Activated B cell treated with CpG ODN at 0.5 μM for 24 hours (primary cell): Measurements from ENCODE around the gene FAM151A. TPM values are rescaled to one million over a fixed set of nuclear protein-coding genes. Genes with fewer than 3 reads are reported as not detected.

Experiments used
- ATAC-seq: fragments of 200-7000 bp; cut with Tn5 transposase; one replicate; pipeline ENCODE4 v1.10.0; 2021; ENCODE audit warnings: low read depth, mild to moderate bottlenecking, moderate library complexity
- CTCF ChIA-PET: fragments of 350-600 bp; sonication (Branson Sonifier 250); formaldehyde crosslinking; loops from one replicate; lab custom pipeline; 2021; ENCODE audit warnings: antibody characterized with exemption; lab: Charles Lee
- POLR2A ChIA-PET: fragments of 350-600 bp; sonication (Branson Sonifier 250); formaldehyde crosslinking; loops from one replicate; lab custom pipeline; 2021; ENCODE audit warnings: antibody characterized with exemption; lab: Charles Lee
- DNase-seq: peaks from one replicate; pipeline ENCODE4 v3.0.0; 2022
- H3K27ac Mint-ChIP-seq: one replicate; pipeline ENCODE4 v1.8.0; 2020; ENCODE audit warnings: mixed read lengths
- H3K27me3 Mint-ChIP-seq: one replicate; pipeline ENCODE4 v1.8.0; 2021; ENCODE audit warnings: mixed read lengths
- H3K36me3 Mint-ChIP-seq: one replicate; pipeline ENCODE4 v1.8.0; 2021; ENCODE audit warnings: low read depth, mixed read lengths
- H3K4me1 Mint-ChIP-seq: one replicate; pipeline ENCODE4 v1.8.0; 2021; ENCODE audit warnings: mixed read lengths
- H3K4me3 Mint-ChIP-seq: one replicate; pipeline ENCODE4 v1.8.0; 2020; ENCODE audit warnings: mild to moderate bottlenecking, mixed read lengths
- H3K9me3 Mint-ChIP-seq: one replicate; pipeline ENCODE4 v1.8.0; 2020; ENCODE audit warnings: mixed read lengths
- intact Hi-C: fragments of 100-400 bp; cut with micrococcal nuclease; formaldehyde crosslinking; loops from one replicate; pipeline ENCODE4 v1.15.1; 2024
- total RNA-seq: library from RNA; stranded (reverse); gene quantifications from 2 replicates; pipeline ENCODE4 v1.2.3, GENCODE V29; 2022
- TF ChIP-seq, protein P1 (sequence below): fragments of 200-600 bp; IDR thresholded peaks from one replicate; pipeline ENCODE4 v1.8.0; 2022; ENCODE audit warnings: antibody characterized with exemption, mild to moderate bottlenecking

Gene FAM151A
- total RNA-seq, 1 donor from 2014 or later, result not detected

DNA sequence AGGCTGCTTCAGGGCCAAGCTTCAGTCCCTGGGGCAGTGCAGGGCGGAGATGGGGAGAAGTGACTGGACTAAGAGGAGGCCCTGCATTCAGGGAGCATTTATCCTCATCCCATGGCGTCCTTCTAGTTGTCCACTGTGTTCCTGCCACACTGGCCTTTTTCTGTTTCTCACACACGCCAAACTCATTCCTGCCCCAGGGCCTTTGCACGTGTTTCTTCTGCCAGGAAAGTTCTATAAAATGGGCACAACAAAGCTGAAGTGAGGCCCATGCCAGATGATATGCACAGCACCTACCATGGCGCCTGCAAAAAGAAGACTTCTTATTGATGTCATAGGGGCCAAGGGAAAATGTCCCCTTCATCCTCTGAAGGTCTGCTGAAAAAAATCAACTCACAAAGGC is 42.5 kb upstream of the FAM151A start:
- Mint-ChIP-seq H3K4me3 (no peak overlapping the region), H3K27ac (no peak overlapping the region), H3K9me3 (no peaks in the 10 kb centered on the region), H3K4me1 (no peaks in the 10 kb centered on the region), H3K27me3 (peaks cover 4% of the 10 kb centered on the region), H3K36me3 (no peaks in the 10 kb centered on the region)
- DNase-seq (no peak), ATAC-seq (no peak)
- CTCF ChIA-PET, result no interaction called here
- intact Hi-C loops, result no loop called here
- TF ChIP-seq, protein P1, sequence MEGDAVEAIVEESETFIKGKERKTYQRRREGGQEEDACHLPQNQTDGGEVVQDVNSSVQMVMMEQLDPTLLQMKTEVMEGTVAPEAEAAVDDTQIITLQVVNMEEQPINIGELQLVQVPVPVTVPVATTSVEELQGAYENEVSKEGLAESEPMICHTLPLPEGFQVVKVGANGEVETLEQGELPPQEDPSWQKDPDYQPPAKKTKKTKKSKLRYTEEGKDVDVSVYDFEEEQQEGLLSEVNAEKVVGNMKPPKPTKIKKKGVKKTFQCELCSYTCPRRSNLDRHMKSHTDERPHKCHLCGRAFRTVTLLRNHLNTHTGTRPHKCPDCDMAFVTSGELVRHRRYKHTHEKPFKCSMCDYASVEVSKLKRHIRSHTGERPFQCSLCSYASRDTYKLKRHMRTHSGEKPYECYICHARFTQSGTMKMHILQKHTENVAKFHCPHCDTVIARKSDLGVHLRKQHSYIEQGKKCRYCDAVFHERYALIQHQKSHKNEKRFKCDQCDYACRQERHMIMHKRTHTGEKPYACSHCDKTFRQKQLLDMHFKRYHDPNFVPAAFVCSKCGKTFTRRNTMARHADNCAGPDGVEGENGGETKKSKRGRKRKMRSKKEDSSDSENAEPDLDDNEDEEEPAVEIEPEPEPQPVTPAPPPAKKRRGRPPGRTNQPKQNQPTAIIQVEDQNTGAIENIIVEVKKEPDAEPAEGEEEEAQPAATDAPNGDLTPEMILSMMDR, result no peak
- POLR2A ChIA-PET, result no interaction called here

DNA sequence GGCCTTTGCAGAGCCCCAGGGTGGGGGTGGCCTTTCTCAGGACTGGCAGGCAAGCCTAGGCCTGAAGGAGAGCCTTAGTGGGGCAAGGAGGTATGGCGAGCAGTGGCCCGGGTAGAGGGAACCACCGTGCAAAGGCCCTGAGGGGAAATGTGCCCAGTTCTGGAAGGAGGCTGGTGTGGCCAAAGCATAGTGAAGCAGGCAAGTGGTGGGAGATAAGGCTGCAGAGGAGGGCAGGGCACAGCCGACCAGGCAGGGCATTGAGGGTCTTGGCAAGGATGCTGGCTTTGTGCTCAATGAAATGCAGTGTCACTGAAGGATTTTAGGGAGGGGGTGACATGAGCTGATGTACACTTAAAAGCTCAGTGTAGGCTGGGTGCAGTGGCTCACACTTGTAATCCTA is 41.0 kb upstream of the FAM151A start:
- ATAC-seq, result no peak
- H3K4me1 Mint-ChIP-seq, result no peaks in the 10 kb centered on the region
- TF ChIP-seq, protein P1, result no peak
- CTCF ChIA-PET, result no interaction called here
- DNase-seq, result no peak
- POLR2A ChIA-PET, result no interaction called here
- no peak overlapping the region for H3K27ac Mint-ChIP-seq
- peaks cover 4% of the 10 kb centered on the region for H3K9me3 Mint-ChIP-seq
- H3K36me3 Mint-ChIP-seq, result no peaks in the 10 kb centered on the region
- no peak overlapping the region for H3K4me3 Mint-ChIP-seq
- intact Hi-C loops, result no loop called here
- peaks cover 4% of the 10 kb centered on the region for H3K27me3 Mint-ChIP-seq

DNA sequence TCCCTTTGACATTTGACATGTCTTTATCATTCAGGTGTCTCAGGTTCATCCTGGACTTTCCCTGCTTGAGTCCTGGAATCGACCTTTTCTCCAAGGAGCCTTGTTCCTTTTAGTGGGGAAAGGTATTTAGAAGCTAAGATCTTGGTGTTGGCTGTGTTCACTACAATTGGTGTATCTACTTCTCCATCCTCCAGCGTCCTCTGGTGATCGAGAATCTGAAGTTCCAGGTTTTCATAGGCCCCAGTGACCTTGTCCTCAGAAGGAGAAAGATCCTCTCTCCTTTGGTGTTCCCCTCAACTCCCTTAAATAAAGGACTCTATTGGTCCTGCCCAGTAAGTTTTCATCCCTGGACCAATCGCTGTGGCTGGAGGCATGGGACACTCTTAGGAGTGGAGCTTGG is 40.4 kb upstream of the FAM151A start:
- Mint-ChIP-seq H3K9me3 (peaks cover 6% of the 10 kb centered on the region), H3K27me3 (peaks cover 5% of the 10 kb centered on the region), H3K27ac (no peak overlapping the region), H3K4me1 (no peaks in the 10 kb centered on the region), H3K4me3 (no peak overlapping the region), H3K36me3 (no peaks in the 10 kb centered on the region)
- ChIA-PET CTCF (no interaction called here), POLR2A (no interaction called here)
- intact Hi-C loops, result no loop called here
- TF ChIP-seq, protein P1, result no peak
- ATAC-seq (no peak), DNase-seq (no peak)

DNA sequence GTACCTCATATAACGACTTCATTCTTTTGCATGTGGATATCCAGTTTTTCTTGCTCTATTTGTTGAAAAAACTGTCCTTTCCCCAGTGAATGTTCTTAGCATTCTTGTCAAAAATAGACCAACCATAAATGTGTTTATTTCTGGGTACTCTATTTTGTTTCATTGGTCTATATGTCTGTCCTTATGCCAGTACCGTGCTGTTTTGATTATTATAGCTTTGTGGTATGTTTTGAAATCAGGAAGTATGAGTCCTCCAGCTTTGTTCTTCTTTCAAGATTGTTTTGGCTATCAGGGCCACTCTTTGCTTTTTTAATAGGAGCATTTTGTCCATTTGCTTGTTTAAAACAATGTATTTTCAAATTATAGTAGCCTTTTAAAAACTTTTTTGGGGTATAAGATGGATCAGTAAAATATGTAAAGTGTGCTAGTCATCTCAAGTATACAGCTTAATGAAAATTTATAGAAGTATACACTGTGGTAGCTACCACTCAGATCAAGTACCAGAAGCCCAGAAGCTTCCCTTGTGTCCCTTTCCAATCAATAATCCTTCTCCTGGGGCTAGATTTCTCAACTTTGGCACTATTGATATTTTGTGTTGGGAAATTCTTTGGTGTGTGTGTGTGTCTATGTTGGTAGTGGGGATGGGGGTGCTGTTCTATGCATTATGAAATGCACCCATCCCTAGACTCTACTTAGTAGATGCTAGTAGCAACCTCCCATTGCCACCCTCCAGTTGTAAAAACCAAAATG is 35.0 kb upstream of the FAM151A start:
- no peak overlapping the region for H3K27ac Mint-ChIP-seq
- ATAC-seq, result no peak
- CTCF ChIA-PET, result no interaction called here

DNA sequence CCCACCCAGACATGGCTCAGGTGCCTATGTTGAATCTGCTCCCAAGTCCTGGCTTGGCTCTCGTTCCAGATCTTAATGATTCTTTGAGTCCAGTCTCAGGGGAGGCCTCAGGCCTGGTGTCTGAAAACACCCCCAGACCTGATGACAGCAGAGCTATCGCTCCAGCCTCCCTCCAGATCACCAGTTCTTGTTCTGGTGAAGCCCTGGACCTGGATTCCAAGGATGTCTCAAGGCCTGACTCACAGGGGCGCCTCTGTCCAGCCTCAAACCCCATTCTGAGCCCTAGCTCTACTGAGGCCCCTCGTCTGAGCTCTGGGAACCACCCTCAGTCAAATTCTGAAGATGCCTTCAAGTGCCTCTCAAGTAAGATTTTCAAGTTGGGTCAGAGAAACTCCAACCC is 29.7 kb upstream of the FAM151A start:
- H3K27ac Mint-ChIP-seq, result no peak overlapping the region
- CTCF ChIA-PET, result no interaction called here
- H3K9me3 Mint-ChIP-seq, result peaks cover 3% of the 10 kb centered on the region
- TF ChIP-seq, protein P1, result no peak
- DNase-seq, result no peak
- H3K27me3 Mint-ChIP-seq, result peaks cover 11% of the 10 kb centered on the region
- POLR2A ChIA-PET, result no interaction called here
- no peak overlapping the region for H3K4me3 Mint-ChIP-seq
- no peaks in the 10 kb centered on the region for H3K36me3 Mint-ChIP-seq
- intact Hi-C loops, result no loop called here
- no peaks in the 10 kb centered on the region for H3K4me1 Mint-ChIP-seq
- no peak for ATAC-seq

More for the DNA sequence above, 35.0 kb upstream of the FAM151A start:
- peaks cover 5% of the 10 kb centered on the region for H3K27me3 Mint-ChIP-seq
- peaks cover 14% of the 10 kb centered on the region for H3K9me3 Mint-ChIP-seq
- POLR2A ChIA-PET, result no interaction called here
- intact Hi-C loops, result no loop called here
- H3K4me1 Mint-ChIP-seq, result no peaks in the 10 kb centered on the region
- H3K36me3 Mint-ChIP-seq, result no peaks in the 10 kb centered on the region
- no peak overlapping the region for H3K4me3 Mint-ChIP-seq
- TF ChIP-seq, protein P1, result no peak
- DNase-seq, result no peak
